Measurements from ENCODE around the gene HDAC4. TPM values are rescaled to one million over a fixed set of nuclear protein-coding genes. Genes with fewer than 3 reads are reported as not detected.

The HDAC4 gene
- total RNA-seq, 4 donors from 2014 or later = 24.8 to 82.9 (median 41.3) TPM

GRCh38 chr2:239035361-239035814, 365.4 kb downstream of the HDAC4 start:
- TF ChIP-seq CTCF (IDR thresholded peaks at IDR 0.05; ENCODE audit: low read depth) = no peak

- TF ChIP-seq CTCF (IDR thresholded peaks at IDR 0.05; ENCODE audit: low read depth) = no peak
Observed at GRCh38 chr2:239034561-239035341, 366.1 kb downstream of the HDAC4 start.

- no peak for TF ChIP-seq CTCF (IDR thresholded peaks at IDR 0.05; ENCODE audit: low read depth)
Observed at GRCh38 chr2:239033801-239034560, 366.8 kb downstream of the HDAC4 start.

GRCh38 chr2:239029958-239030357, 370.9 kb downstream of the HDAC4 start:
- TF ChIP-seq CTCF (IDR thresholded peaks at IDR 0.05; ENCODE audit: low read depth) = no peak

GRCh38 chr2:239028253-239028619, 372.6 kb downstream of the HDAC4 start:
- no peak for TF ChIP-seq CTCF (IDR thresholded peaks at IDR 0.05; ENCODE audit: low read depth)

GRCh38 chr2:239027391-239028252, 373.2 kb downstream of the HDAC4 start:
- TF ChIP-seq CTCF (IDR thresholded peaks at IDR 0.05; ENCODE audit: low read depth) = no peak

All from subcutaneous adipose tissue (tissue), 4 donors.